Measurements from ENCODE around the gene ARFGAP3.
A peak's percentile ranks its signal among the peaks of the same experiment; 100 is the strongest.

Gene ARFGAP3

DNA sequence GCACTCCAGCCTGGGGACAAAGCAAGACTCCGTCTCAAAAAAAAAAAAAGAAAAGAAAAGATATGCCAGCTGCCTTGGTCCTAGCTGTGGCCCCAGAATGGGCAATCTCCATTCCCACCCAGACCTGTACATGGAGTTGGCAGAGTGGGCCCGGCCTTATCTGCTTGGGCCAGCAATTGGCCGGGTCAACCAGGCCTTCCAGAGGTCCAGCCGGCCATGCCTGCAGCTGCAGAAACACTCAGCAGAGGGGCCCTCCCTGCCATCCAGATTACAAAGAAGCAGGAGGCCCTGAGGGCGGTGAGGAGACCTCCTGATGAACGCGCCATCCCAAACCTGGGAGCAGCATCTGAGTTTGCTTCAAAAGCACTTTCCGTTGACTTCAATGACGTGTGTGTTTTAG is 26.9 kb upstream of the ARFGAP3 start:
- no peak for DNase-seq

DNA sequence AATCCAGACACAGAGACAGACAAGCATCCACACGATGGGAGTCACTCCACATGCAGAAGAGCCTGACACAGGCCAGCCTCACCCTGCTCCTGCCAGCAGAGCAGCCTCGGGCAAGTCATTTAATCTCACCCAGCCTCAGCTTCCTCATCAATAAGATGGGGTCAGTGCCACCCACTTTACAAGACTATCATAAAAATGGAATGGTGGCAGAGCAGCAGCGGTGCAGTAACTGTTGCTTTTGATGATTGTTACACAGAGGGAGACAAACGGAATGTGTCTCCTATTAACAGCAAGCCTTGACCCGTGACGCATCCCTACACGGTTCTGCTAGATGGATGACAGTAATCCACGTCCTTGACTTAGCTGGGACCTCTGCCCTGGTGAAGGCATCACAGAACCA is 26.0 kb upstream of the ARFGAP3 start:
- no peak for DNase-seq

DNA sequence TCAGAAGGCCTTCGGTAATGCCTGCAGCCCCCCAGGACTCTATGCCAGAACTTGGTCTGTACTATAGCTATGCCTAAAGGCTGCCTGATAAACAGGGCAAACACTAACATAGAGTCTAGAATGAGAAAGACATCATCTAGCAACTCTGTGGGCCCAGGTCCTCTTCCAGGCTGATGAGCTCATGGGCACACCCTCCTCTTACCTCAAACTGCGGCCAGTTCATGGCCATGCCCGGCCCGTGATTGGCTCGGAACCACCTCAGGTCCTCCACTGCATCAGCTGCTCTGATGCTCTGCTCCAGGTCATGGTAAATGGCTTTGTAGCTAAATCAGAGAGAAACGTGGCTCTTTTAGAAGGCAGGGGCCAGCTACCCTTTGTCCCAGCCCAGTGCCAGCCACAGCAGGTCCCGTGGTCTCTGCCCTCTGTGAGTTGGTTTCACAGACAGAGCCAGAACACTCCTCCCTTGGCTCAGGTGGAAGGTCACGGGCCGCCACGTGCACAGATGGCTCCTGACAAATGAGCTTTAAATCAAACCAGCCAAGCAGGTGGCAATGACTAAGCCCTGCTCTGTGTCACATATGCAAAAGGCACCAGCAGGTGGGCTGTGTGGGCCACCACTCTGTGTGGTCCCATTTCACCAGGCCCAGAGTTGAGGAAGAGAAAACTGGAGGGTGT is 25.0 kb upstream of the ARFGAP3 start:
- DNase-seq: no peak

DNA sequence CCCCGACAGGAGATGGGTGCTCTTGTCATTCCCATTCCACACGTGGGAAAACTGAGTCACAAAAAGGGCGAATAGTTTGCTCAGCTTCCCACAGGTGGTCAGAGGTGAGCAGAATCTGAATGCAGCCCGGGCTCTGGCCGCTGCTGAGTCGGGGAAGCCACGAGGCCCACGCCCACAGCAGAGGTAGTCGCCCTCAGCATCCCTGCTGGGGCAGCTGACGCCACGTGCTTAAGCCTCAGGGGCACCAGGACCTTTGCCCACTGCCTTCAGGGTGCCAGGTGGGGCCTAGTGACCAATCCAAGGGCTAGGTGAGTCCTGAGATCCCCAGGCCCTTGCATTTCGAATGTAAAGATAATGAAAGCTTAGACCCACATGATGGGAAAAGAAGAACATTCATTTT is 24.2 kb upstream of the ARFGAP3 start:
- DNase-seq: no peak

DNA sequence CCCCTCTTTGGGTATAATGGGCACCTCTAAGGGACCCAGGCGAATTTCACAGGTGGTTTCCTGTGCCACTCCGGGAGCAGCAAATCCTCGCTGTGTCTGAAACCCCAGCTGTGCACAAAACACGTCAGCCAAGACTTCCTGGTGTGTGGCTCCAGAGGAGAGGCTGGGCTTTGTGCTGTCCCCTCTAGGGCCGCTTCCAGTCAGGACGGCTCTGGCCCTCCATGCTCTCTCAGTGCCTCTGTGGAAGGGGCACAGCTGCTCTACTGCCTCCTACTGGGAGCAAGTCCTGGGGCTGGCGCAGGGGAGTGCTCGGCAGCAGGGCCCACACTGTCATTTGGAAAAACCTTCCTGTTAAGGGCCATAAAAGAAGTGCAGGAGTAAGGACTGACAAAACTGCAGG is 23.7 kb upstream of the ARFGAP3 start:
- DNase-seq: no peak

DNA sequence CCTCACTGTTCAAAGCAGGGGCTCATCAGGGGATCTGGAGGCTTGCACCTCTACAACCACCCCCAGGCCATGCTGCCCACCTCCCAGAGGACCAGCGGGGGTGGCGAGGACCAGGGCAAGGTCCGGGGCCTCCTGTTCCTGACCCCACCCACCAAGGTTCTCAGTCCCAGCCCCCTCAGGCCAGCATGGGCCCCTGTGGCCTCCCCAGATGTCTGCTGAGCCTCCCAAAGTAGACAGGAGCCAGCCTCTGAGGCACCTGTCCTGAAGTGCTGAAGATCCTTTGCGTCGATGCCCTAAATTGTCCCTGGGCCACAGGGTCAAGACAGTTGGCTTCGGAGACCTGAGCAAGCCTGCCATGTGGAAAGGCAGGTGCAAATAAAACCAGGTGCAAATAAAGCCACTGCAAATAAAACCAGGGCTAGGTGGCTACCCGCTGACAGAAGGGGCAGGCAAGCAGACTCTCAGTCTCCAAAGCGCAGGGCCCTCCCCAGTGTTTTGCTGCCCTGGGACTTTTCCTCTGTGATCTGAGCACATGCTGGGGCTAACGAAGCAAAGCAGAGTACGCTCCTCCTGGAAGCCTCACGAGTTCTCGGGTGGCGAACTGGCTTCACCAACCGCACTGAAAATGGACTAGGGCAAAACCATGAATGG is 22.4 kb upstream of the ARFGAP3 start:
- DNase-seq: no peak

DNA sequence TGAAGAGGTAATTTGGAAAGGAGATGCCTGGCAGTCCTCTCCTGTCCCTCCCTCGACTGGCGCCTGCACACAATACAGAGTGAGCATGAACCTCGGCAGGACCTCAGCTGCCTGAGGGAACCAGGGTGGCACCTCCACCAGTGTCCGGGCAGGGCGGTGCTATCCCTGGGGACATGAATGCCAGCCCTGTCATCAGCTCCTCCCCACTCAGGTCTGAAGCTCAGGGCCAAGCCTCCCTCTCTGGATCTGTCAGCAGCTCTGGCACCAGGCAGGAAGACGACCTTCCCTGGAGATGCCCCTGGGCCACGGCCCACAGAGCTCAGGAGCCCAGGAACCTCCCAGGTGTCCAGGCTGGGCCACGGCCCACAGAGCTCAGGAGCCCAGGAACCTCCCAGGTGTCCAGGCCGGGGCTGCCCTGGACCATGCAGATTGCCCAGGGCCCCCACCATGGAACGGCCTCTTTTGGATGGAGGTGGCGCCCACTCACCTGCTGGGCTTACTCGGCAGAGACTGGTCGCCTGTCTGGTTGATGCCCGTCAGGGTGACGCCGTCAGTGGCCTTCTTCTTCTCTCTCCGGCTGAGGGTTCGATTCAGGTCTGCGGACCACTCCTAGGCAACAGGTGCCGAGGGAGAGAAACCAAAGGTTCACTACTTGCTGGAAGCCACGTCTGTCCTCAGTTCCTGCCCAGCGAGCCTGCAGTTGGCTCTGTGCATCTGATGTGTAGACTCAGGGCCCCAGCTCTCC is 21.7 kb upstream of the ARFGAP3 start:
- DNase-seq: no peak

DNA sequence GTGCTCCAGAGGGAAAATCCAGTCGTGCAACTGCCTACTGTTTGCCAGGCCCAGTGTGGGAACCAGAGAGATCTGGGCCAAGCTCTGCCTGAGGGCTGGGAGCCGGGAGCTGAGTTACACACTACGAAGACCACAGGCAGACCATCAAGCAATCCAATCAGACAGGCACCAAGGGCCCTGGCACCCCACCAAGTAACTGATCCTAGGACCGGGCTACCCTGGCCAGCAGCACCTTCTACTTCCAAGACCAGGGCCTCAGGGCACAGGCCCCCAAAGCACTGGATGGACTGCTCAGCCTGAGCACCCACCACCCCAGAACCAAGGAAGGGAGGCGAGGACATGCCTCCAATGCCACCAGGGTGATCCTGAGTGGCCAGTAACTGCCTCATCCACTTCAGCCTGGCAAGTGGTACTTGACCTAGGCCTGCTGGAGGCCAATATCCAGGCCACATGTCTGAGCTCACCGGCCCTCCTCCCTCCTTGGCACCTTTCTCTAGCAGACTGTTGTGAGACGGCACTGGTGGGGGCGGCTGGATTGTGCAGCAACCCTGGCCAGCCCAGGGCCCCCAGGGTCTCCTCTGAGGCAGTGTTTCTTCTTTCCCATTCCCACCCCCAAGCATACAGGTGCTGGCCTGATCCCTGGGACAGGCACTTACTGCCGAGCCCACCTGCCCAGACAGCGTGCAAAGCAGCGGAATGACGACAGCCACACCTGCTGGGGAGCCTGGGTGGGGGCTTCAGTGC is 20.7 kb upstream of the ARFGAP3 start:
- DNase-seq: no peak

DNA sequence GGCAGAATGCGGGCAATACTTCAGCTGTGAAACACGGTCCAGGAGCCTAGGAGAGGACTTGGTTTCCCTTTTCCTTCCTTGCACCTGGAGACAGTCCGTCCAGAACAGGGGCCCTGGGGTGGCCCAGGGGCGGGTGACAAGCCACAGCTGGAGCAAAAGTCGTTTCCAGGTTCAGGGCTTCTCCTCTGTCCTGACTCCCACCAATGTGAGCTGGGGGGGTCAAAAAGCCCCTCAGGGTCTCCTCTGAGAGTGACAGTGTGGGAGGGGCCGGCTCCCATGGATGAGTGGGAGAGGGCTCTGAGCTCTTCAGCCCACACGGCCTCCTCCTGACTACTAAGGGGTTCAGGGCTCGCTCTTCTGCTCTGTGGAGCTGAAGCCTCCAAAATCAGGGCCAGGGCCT is 20.1 kb upstream of the ARFGAP3 start:
- DNase-seq: no peak

DNA sequence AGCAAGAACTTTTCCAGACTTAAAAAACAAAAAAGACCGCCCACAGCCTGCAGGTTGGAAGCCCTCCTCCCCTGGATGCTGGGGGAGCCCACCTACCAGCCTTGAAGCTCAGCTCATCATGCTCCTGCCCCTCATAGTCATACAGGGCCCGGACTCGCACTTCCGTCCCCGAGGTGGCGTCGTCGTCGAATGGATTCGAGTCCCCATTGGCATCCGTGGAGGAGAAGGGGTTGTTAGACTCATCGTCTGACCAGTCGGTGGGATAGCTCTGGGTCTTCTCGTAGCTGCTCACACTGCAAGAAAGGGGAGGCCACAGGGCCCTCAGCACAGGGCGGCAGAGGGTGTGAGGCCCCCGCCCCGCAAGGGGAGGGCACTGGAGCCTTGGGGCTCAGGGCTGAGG is 19.0 kb upstream of the ARFGAP3 start:
- DNase-seq: no peak

DNA sequence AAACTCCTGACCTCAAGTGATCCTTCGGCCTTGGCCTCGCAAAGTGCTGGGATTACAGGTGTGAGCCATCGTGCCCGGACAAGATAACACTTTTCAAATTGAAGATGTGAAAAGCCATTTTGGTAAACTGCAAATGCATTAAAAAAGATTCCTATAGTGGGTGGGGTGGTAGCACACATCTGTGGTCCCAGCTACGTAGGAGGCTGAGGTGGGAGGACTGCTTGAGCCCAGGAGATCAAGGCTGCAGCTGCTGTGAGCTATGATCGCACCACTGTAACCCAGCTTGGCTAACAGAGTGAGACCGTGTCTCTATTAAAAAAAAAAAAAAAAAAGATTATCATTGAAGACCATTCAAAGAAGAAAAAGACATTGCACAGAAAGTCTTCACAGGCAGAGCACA is 16.9 kb upstream of the ARFGAP3 start:
- no peak for DNase-seq

DNA sequence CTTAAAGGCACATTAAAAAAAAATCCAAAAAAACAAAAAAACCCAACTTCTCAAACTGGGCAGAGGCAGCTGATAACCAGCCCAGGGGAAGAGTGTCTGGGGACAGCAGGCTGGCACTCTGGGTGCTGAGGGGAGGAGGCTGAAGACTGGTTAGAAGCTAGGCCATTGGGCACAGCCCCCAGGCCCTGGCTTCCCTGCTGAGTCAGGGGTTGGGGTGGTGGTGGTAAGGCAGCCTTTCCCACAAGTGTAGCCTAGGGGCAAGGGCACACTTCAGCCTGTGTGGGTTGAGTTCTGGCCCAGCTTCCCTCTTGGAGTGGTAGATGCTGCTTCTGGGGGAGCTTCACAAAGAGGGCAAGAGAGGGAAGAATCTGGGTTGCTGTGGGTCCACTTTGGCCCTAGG is 16.3 kb upstream of the ARFGAP3 start:
- no peak for DNase-seq

DNA sequence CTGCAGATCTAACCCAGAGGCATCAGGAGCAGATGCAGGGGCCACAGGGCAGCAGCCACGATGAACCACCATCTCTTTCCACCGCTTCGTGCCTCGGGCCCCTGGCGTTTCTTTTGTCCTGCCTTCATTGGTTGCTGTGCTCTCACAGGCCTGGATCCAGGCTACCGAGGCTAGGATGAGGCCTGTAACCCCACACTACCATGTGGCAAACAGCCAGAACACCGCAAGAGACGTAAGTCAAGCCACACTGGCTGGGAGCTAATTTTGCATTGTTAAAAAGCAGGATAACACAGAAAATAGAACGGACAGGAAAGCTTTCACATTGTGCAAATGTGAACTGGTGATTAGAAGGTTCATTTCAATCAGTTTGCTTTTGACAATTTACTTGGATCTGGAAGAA is 15.7 kb upstream of the ARFGAP3 start:
- DNase-seq: no peak

DNA sequence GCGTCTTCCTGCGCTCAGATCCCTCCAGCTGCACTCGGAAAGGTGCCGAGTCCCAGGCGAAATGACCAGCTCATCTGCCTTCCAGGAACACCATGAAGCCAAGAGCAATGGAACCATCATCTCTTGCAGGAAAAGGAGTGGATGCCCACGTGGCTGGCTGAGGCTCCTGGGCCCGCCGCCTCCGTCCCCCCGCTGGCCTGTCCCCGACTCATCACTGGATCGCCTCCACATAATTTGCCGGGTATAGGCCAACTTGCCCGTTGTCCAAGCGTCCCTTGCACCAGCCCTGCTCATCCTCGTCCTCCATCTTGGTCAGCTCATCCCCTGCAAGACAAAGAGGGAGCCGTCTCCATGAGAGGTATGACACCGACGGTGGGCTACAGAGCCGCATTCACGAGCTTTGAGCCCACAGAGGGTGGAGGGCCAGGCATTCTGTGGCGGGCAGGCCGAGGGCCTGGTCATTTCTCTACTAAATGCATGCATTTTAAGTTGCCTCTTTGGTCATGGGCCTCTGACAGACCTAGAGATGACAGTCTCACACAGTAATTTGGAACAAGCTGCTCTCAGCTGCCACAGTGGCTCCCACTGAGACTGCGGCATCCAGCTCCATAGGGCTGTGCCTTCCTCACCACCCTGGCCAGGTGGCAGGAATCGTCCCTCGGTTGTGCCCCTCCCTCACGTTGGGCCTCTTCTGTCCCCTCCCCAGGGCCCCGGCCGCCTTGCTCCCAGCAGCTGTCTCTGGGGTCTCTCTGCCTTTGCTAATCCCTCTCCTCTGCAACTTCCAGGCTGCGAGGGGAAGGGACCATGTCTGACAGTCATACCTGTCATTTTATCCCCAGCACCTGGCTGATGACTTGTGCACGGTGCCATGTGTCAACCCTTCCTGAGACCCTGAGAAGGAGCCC is 14.3 kb upstream of the ARFGAP3 start:
- DNase-seq: no peak

DNA sequence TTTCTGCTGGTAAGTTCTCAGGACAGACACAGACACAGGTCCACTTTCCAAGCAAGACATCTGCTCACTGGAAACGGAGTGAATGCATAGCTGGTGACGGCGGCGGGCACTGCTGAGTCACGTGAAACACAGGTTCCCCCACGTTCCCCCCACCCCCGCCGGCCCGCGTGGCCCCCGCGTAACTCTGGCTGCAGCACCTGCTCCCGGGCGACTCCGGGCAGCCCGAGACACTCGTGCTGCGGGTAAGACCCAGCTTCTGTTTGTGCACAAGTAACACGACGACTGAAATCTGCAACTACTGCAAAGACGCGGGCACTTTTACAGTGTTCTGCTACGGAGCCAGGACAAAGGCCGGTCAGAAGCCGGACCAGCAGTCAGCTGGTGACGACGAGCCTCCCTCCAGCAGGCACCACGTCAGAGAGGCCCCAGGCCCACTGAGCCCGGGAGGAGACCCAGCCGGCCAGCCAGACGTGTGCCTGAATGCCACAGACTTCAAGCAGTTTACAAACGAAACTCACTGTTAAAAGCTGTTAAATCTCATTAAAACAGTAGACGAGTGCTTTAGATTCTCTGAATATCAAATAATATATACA is 12.9 kb upstream of the ARFGAP3 start:
- DNase-seq: no peak

DNA sequence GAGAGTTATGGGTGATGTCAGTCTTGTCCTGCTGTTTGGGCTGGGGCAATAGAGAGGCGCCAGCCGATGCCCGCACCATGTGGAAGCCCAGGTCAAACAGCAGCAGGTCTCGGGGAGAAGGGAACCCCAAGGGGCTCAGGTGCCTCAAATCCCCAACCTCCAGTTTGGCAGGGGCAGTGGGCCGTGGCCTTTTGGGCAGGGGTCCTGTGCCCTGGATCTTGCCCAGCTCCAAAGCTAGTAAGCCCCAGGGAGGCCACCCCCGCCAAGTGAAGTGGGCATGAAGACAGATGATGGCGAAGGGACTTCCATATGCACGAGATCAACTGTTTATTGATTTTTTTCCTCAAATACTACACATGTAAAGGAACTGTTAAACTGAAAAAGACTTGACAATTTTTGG is 12.4 kb upstream of the ARFGAP3 start:
- DNase-seq: no peak

DNA sequence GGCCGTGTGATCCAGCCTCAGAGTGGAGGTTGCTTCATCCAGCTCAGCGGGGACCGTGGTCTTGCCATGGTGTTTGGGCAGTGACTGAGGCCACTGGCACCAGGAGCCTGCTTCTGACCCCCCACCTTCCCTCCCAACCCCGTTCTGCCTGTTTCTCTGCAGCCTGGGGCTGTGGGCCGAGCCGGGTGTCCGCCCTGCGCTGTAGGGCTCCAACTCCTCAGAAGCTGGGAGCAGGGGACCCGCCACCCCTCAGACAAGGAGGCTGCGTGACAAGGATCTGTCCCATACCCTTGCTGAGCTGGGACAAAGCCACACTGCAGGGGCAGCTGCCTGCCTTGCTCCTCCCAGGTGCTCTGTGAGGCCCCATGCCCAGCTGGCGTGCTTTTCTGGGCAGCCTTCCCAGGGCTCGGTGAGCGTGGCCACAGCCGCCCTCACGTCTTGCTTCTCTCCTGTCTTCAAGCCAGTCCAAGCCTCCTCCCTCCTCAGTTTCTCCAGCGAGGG is 11.7 kb upstream of the ARFGAP3 start:
- DNase-seq: no peak

DNA sequence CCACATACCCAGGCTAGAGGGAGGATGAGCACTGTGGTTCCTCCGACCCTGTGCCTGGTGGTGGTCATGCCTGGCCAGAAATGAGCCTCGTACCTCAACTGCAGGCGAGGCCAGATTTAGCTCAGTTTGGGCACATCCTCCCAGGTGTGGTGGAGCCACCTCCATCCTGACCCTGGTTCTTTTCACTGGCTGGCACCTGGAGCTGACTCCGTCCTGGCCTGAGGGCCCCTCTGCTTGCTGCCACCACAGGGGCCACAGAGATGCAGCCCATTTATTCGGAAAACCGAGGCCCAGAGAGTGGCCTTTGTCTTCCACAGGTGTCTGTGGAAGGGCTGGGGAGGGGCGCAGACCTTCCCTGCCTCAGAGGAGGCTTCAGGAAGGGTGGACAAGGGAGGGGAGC is 9.0 kb upstream of the ARFGAP3 start:
- no peak for DNase-seq

DNA sequence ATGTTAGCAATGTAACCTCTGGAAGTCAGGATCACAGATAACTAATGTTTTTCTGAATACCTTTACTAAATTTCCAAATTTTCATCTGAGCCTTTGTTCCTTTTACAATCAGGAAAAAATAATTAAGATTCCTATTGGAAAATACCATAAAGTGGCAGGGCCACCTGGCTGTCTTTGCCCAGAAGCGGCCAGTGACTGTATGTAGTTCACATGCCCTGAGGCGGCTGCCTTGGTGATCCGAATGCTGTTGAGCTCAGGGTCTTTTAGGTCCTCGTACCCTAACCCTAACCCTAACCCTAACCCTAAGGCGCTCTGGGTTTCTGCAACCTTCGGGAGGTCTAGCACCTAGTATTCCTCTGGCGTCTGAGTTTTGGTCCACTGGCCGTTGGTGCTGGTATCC is 8.5 kb upstream of the ARFGAP3 start:
- no peak for DNase-seq

DNA sequence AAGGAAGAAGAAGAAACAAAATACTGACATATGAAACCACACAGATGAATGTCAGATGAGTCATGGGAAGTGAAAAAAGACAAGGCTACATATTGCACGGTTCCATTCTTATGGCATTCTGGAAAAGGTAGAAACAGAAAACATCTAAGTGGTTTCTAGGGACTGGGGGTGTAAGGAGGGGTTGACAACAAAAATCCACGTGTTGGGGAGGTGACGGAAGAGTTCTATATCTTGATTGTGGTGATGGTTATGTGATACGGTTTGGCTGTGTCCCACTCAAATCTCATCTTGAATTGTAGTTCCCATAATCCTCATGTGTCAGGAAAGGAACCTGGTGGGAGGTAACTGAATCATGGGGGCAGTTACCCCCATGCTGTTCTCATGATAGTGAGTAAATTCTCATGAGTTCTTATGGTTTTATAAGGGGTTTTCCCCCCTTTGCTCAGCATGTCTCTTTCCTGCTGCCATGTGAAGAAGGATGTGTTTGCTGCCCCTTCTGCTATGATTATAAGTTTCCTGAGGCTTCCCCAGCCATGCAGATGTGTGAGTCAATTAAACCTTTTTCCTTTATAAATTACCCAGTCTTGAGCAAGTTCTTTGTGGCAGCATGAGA is 6.4 kb upstream of the ARFGAP3 start:
- peak; percentile 90 for DNase-seq

DNA sequence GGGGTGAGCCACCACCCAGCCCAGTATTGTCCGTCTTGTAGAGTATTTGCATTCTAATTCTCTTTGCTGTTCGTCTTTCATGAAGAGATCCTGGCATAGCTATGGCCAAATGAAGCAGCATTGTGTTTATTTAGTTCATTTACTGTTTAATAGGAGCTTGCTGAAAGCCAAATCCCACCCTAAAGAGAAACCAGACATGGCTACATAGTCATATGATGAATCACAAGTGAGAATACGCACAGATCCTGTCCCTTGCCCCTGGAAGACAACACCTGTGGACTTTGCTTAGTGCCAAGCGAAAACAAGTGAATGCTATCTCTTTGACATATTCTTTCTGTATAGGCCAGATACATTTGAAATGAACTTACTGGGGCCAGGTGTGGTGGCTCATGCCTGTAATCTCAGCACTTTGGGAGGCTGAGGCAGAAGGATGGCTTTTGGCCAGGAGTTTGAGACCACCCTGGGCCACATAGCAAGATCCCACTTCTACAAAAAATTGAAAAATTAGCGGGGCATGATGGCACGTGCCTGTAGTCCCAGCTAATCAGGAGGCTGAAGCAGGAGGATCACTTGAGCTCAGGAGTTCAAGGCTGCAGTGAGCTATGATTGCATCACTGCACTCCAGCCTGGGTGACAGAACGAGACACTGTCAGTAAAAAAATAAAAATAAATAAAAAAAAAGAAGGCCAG is 5.1 kb upstream of the ARFGAP3 start:
- DNase-seq: peak; percentile 72

Measured in fibroblast of skin of abdomen (primary cell).